Amniotic epithelial cell (primary cell): ENCODE results near the gene VAMP5.
"Not testable (repeated sequence)": the region's sequence is repeated elsewhere in the genome, so short reads cannot be mapped to it uniquely, and the experiment has no call there.

Source experiments
- DNase-seq: peaks from one replicate; pipeline ENCODE4 v3.0.0-alpha.2; 2010; ENCODE audit warnings: low read depth

The VAMP5 gene

GRCh38 chr2:85584354-85584856 lies at the start of gene VAMP5:
Gene VAMP5, plus strand, starts transcription at chr2:85584431. Its CDS starts 60 bp downstream, at chr2:85584491.
- no peak for DNase-seq

- DNase-seq, result no peak
These were observed 49.4 kb upstream of the VAMP5 start for GRCh38 chr2:85534881-85535280.

GRCh38 chr2:85536479-85536878 lies 47.8 kb upstream of the VAMP5 start:
- DNase-seq, result peak; percentile 88

GRCh38 chr2:85537600-85538506 lies 46.4 kb upstream of the VAMP5 start:
- DNase-seq, result peak; percentile 34

- DNase-seq, result peak; percentile 84
These were observed 45.5 kb upstream of the VAMP5 start, which contains the start of gene MAT2A for GRCh38 chr2:85538507-85539360. Gene MAT2A, plus strand, starts transcription at chr2:85539168. Its CDS starts 120 bp downstream, at chr2:85539288.

GRCh38 chr2:85539361-85540132 lies 44.7 kb upstream of the VAMP5 start:
- DNase-seq, result peak; percentile 52

GRCh38 chr2:85540133-85540648 lies 44.0 kb upstream of the VAMP5 start:
- DNase-seq, result peak; percentile 31

- no peak for DNase-seq
These were observed 43.0 kb upstream of the VAMP5 start for GRCh38 chr2:85541262-85541661.

- DNase-seq, result no peak
These were observed 42.3 kb upstream of the VAMP5 start for GRCh38 chr2:85541753-85542457.

GRCh38 chr2:85542777-85543176 lies 41.5 kb upstream of the VAMP5 start:
- no peak for DNase-seq

- DNase-seq, result not testable (repeated sequence)
These were observed 40.0 kb upstream of the VAMP5 start for GRCh38 chr2:85544254-85544691.

- not testable (repeated sequence) for DNase-seq
These were observed 39.1 kb upstream of the VAMP5 start for GRCh38 chr2:85544915-85545779.

GRCh38 chr2:85545780-85546240 lies 38.4 kb upstream of the VAMP5 start:
- DNase-seq, result no peak

- peak; percentile 29 for DNase-seq
These were observed 37.0 kb upstream of the VAMP5 start for GRCh38 chr2:85547089-85547858.

- peak; percentile 25 for DNase-seq
These were observed 36.2 kb upstream of the VAMP5 start for GRCh38 chr2:85547859-85548607.

GRCh38 chr2:85548608-85548900 lies 35.7 kb upstream of the VAMP5 start:
- no peak for DNase-seq

- no peak for DNase-seq
These were observed 35.1 kb upstream of the VAMP5 start for GRCh38 chr2:85549095-85549494.

GRCh38 chr2:85549826-85550225 lies 34.4 kb upstream of the VAMP5 start:
- peak; percentile 85 for DNase-seq
